GM19455 (cell line): ENCODE results near the gene CPTP.
A peak's percentile ranks its signal among the peaks of the same experiment; 100 is the strongest.
"Not testable (repeated sequence)": the region's sequence is repeated elsewhere in the genome, so short reads cannot be mapped to it uniquely, and the experiment has no call there.

Experiments used
- ATAC-seq: cut with Tn5 transposase; IDR thresholded peaks from one replicate; pipeline ENCODE4 v1.9.1; 2021; ENCODE audit not compliant: unreplicated experiment

CPTP gene

DNA sequence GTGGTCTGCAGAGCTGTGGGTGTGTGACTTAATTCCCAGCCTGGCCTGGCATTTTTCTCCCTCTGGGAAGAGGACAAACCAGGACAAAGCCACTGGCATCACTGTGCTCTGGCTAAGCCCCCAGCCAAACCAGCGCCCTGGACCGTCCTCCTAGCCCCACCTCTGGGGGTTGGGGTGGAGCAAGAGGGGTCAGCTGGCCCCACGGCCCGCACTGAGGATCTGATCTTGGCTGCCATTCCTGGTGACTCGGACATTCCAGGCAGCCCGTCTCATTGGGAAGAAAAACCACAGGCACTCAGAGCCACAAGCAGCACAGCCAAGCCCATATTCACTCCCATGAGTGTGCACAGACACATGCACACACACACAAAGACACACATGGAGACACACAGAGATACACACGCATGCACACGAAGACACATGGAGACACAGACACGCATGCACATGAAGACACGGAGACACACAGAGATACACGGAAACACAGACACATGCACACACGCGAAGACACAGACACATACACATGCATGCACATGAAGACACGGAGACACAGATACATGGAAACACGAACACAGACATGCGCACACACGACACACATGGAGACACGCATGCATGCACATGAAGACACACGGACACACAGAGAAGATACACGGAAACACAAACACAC lies 36.0 kb downstream of the CPTP start:
- ATAC-seq, result no peak

GRCh38 chr1:1361233-1361981 lies 36.8 kb downstream of the CPTP start:
- no peak for ATAC-seq

DNA sequence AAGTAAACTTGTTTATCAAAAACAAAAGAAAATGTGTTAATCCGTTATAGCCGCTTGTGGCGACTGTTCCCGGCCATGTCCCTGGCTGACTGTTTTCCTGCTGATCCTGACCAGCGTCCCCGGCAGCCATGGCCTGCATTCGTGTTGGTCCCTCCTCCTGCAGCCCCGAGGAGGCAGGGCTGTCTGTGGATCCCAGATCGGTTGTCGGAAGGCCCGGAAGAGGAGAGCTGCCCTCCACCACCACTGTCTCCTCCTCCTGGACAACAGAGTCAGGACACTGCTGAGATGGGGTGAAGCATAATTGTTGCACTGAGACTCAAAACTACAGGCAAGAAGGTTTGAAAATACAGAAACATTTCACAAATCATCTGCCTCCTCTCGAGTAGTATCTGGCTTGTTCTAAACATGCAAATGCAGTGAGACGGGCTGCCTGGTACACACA lies 37.4 kb downstream of the CPTP start:
- no peak for ATAC-seq

- no peak for ATAC-seq
Measured at GRCh38 chr1:1364266-1364665, 39.7 kb downstream of the CPTP start.

DNA sequence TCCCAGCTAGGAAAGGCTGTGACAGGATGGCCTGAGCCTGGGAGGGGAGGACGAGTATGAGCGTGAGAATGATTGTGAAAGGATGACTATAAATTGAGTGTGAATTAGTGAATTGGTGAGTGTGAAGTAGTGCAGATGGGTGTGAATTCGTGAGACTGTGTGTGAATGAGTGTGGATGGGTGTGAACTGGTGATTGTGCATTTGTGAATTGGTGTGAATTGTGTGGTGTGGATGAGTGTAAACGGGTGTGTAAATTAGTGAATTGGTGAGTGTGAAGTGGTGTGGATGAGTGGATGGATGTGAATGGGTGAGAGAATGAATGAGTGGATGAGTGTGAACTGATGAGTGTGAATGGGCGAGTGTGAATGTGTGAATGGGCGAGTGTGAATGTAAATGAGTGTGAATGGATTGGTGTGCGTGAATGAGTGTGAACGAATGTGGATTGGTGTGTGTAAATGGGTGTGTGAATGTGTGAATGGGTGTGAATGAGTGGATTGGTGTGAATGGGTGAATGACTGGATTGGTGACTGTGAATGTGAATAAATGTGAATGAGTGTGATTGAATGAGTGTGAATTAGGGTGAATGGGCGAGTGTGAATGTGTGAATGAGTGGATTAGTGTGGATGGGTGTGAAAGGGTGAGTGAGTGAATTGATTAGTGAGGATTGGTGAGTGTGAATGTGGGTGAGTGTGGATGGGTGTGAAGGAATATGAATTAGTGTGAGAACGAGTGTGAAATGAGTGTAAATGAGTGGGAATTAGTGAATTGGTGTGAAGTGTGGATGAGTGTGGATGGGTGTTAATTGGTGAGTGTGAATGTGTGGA lies 41.5 kb downstream of the CPTP start:
- no peak for ATAC-seq

GRCh38 chr1:1366699-1367066 lies 42.1 kb downstream of the CPTP start:
- no peak for ATAC-seq

DNA sequence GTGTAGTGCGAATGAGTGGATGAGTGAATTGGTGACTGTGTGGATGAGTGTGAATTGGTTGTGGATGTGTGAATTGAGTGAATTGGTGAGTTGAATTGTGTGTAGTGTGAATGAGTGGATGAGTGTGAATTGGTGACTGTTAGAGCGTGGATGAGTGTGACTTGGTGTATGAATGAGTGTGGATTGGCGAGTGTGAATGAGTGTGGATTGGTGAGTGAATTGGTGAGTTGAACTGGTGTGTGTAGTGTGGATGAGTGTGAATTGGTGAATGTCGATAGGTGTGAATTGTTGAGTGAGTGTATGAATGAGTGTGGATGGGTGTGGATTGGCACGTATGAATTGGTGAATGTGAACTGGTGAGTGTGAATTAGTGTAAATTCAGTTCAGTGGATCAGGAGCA lies 42.7 kb downstream of the CPTP start:
- ATAC-seq, result no peak

GRCh38 chr1:1370094-1370493 lies 45.5 kb downstream of the CPTP start:
- ATAC-seq, result not testable (repeated sequence)

- no peak for ATAC-seq
Measured at GRCh38 chr1:1370771-1371300, 46.2 kb downstream of the CPTP start.

DNA sequence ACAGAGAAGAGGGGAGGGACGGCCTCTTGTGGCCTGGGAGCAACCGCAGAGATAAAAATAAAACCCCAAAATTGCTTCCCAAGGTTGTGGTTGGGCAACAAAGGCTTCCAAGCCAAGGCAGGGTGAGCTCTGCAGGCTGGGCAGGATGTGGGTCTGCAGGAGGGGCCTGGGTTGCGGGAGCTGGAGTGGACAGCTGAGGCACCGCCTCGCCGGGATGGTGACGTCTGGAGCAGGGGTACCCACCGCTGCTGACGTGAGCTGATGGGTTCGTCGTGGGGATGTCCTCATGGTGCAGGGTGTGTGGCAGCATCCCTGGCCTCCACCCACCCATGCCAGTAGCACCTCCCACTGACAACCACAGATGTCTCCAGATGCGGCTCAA lies 46.8 kb downstream of the CPTP start:
- ATAC-seq, result no peak

- no peak for ATAC-seq
Measured at GRCh38 chr1:1371746-1372711, 47.4 kb downstream of the CPTP start.

- ATAC-seq, result no peak
Measured at GRCh38 chr1:1373051-1373814, 48.6 kb downstream of the CPTP start.

DNA sequence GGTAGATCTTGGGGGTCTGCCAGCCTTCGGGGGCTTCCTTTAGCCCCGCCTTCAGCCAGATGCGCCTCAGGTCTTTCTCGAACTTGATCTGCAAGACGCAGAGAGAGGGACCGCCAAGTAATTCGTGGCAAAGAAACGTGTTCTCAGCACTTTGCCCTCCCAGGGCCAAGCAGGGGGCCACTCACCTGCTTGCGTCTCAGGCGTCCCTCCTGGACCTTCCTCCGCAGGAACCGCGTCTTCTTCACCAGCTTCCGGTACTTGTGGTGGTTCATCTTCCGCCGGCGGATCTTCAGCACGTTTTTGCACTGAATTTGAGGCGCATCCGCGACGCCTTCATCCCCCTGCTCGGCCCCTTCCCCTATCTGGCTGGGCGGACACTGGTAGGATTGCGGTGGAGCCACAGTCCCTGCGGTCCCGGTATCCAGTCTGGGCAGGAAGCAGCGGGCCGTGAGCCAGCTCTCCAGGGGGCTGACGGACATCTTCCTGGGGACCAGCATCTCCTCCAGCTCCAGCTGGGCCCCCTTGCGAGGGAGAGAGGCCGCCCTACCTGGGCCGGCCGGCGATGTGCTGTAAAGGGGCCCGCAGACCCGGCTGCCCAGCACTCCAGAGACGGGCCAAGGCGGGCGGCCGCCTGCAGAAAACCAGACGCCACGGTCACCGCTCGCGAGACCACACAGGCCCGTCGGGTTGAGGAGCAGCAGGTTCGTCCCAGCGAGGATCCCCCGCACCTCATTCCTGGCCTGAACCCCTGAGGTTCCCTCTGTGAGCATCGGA lies 49.4 kb downstream of the CPTP start:
- no peak for ATAC-seq

- ATAC-seq, result peak; percentile 3
Measured at GRCh38 chr1:1374589-1374928, 50.0 kb downstream of the CPTP start.

- peak; percentile 80 for ATAC-seq
Measured at GRCh38 chr1:1374929-1375662, 50.5 kb downstream of the CPTP start, which contains the start of gene AURKAIP1. Gene AURKAIP1, minus strand, starts transcription at chr1:1375207. Its CDS starts 451 bp downstream, at chr1:1374756.

GRCh38 chr1:1376551-1377226 lies 52.1 kb downstream of the CPTP start:
- ATAC-seq, result no peak

DNA sequence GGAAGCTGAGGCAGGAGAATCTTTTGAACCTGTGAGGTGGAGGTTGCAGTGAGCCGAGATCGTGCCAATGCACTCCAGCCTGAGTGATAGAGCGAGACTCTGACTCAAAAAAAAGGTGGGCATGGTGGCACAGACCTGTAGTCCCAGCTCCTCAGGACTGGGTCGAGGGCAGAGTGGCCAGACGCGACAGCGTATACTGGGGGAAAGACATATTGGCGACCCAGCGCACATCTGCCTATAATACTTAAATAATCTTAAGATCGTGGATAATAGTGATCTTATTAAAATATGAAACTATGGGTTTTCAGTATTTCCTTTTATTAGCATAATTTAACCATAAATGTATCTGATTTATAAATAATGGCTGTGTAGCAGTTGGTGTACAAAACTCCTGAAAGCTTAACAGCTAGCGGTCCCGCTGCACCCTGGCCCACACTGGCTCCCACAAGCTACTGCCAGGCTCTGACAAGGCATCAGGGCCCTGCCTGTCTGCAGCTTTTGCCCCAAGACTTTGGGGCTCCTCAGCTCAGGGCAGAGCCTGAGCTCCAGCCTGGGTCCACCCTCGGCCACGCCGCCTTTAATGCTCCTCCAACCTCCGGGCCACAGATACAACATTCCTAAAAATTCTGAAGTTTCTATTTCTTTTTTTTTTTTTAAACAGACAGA lies 53.1 kb downstream of the CPTP start:
- no peak for ATAC-seq
